Activated CD8-positive, alpha-beta memory T cell treated with anti-CD3 and anti-CD28 coated beads for 36 hours (primary cell): ENCODE results near the gene GRHL3. TPM values are rescaled to one million over a fixed set of nuclear protein-coding genes. Genes with fewer than 3 reads are reported as not detected.

ENCODE experiments used
- CTCF ChIA-PET: fragments of 350-600 bp; sonication (Branson Sonifier 250); formaldehyde crosslinking; loops from one replicate; lab custom pipeline; 2021; ENCODE audit warnings: antibody characterized with exemption; lab: Charles Lee
- POLR2A ChIA-PET: fragments of 350-600 bp; sonication (Branson Sonifier 250); formaldehyde crosslinking; loops from one replicate; lab custom pipeline; 2021; ENCODE audit warnings: antibody characterized with exemption; lab: Charles Lee
- total RNA-seq, 2 experiments: library from RNA; stranded (reverse); gene quantifications; one replicate each; pipeline ENCODE4 v1.2.3, GENCODE V29; 2021

GRHL3 gene
- total RNA-seq, 2 experiments from 2014 or later, result not detected

- ChIA-PET POLR2A (no interaction called here), CTCF (no interaction called here)
Measured at GRCh38 chr1:24329331-24329730, 10.2 kb downstream of the GRHL3 start.

DNA sequence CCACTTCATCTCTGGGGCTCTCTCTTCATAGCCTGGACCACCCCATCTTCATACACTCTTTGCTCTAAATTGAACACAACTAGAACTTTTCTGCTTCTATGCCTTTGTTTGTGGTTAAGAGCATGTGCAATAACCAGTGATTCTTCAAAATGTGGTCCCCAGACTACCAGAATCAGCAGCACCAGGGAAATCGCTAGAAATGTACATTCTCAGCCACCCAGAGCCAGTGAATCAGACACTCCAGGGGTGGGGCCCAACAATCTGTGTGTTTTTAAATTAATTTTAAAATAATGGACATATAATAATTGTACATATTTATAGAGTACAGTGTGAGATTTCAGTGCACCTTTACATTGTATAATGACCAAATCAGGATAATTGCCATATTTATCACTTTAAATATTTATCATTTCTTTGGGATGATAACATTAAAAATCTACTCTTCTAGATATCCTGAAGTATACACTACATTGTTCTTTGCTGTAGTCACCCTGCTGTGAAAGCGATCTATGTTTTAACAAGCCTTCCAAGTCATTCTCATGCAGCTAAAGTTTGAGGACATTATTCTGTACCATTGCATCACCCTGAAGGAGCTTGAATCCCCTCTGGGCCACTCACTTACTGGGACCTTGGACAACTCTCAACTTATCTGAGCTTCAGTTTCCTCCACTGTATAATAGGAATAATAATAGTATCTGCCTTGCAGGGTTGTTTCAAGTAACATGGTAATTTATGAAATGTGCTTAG is 10.8 kb downstream of the GRHL3 start:
- ChIA-PET POLR2A (no interaction called here), CTCF (interaction anchor here (1.2 kb wide), 1 partner anchor 8 kb away, joined by 4 read pairs; no protein-coding TSS in a partner anchor)

DNA sequence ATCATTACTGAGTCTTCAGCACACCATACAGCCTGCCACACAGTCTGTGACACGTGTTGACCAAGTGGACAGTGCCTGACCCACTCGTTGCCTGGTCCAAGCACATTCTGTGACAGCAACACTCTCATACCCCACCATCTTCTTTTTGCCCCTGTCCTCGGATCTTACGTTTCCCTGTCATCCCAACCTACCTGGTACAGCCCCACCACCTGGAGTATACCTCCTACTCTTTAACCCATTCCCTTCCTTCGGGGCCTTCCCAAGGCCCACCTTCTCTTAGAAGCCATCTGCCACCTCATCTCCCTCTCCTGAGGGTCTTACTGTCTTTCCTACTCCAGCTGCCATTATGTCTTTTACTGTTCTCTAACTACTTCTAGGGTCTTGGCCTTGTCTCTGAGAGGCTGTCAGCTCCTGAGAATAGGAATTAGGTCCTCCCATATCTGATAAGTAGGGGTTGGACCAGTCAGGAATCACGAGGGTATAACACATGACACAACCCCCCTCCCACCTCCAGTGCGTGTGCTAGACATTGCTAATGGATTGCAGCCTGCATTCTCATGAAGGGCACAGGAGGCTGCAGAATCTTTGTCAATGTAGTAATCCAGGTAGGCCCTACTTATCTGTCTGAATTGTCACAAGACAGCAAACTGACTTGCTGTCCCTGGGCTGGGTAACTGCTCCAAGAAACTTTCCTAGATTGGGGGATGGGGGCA is 13.0 kb downstream of the GRHL3 start:
- ChIA-PET CTCF (no interaction called here), POLR2A (no interaction called here)

- POLR2A ChIA-PET, result no interaction called here
Measured at GRCh38 chr1:24336075-24336474, 16.9 kb downstream of the GRHL3 start.

DNA sequence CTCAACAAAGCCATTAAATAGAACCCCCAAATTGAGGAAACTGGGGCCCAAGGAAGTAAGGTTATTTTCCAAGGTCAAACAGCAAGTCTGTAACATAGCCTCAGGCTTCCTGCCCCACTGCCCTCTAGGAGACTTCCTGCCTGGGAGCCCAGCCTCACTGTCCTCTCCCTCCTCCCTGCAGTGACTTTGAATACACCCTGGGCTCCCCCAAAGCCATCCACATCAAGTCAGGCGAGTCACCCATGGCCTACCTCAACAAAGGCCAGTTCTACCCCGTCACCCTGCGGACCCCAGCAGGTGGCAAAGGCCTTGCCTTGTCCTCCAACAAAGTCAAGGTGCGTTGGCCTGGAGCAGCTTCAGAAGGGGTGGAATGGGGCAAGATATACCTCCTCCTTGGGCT is 18.3 kb downstream of the GRHL3 start:
- ChIA-PET POLR2A (no interaction called here), CTCF (no interaction called here)

More at GRCh38 chr1:24336075-24336474, 16.9 kb downstream of the GRHL3 start:
- CTCF ChIA-PET, result interaction anchor here (1.1 kb wide), 1 partner anchor 14 kb away, joined by 3 read pairs; no protein-coding TSS in a partner anchor

DNA sequence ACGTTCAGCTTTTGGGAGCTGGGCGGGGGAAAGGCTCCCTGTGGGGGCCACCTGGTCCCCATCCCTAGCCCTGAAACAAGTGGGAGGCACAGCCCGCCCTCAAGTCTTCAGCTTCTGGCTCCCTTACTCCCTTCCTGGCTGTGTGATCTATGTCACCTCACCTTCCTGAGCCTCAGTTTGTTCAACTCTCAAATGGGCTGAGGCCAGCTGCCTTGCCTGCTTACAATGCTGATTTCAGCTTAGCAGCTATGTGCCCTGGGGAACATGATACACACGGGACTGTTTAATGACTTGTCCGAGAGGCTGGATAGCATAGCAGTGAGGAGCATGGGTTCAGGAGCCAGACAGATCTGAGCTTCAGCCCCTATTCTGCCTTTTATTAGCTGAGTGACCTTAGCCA is 19.3 kb downstream of the GRHL3 start:
- POLR2A ChIA-PET, result no interaction called here
- CTCF ChIA-PET, result interaction anchor here (0.6 to 1.1 kb wide), 2 partner anchors 72 to 136 kb away, joined by 3 read pairs; no protein-coding TSS in a partner anchor

GRCh38 chr1:24339996-24340395 is 20.8 kb downstream of the GRHL3 start:
- CTCF ChIA-PET, result no interaction called here

GRCh38 chr1:24340770-24341169 is 21.6 kb downstream of the GRHL3 start:
- POLR2A ChIA-PET, result no interaction called here
- CTCF ChIA-PET, result no interaction called here

More at GRCh38 chr1:24339996-24340395, 20.8 kb downstream of the GRHL3 start:
- POLR2A ChIA-PET, result no interaction called here

GRCh38 chr1:24341260-24341659 is 22.1 kb downstream of the GRHL3 start:
- ChIA-PET CTCF (interaction anchor here (1.0 kb wide), 1 partner anchor 142 kb away, joined by 3 read pairs; no protein-coding TSS in a partner anchor), POLR2A (no interaction called here)

GRCh38 chr1:24343412-24344089 is 24.4 kb downstream of the GRHL3 start:
- ChIA-PET POLR2A (no interaction called here), CTCF (no interaction called here)

DNA sequence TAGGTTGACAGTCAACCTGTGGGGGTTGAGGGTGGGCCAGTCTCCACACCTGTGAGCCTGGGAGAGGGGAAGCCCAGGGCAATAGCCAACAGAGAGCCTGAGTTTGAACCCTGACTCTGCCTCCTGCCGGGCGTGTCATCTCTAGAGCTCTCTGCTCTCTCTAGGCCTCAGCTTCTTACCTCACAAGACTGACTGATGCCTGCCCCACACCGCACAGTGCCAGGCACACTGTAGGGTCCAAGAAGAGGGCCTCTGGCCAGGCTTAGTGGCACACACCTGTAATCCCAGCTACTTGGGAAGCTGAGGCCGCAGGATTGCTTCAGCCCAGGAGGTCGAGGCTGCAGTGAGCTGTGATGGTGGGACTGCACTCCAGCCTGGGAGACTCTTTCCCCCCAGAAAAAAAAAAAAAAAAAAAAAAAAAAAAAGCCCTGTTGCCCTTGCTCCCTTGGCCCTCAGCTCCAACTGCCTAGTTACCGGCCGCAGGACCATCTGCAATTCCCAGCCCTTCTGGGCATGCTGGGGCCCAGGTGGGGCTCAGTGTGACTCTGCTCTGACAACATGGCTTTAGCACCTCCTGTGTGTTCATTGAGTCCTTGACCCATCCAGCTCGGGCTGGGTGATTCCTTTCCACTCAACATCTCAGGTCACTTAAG is 25.1 kb downstream of the GRHL3 start:
- CTCF ChIA-PET, result interaction anchor here (0.6 to 0.7 kb wide), 3 partner anchors 26 to 437 kb away, joined by 3 to 4 read pairs (median 3); no protein-coding TSS in a partner anchor
- POLR2A ChIA-PET, result no interaction called here

- POLR2A ChIA-PET, result no interaction called here
- CTCF ChIA-PET, result no interaction called here
Measured at GRCh38 chr1:24345334-24345733, 26.2 kb downstream of the GRHL3 start.

DNA sequence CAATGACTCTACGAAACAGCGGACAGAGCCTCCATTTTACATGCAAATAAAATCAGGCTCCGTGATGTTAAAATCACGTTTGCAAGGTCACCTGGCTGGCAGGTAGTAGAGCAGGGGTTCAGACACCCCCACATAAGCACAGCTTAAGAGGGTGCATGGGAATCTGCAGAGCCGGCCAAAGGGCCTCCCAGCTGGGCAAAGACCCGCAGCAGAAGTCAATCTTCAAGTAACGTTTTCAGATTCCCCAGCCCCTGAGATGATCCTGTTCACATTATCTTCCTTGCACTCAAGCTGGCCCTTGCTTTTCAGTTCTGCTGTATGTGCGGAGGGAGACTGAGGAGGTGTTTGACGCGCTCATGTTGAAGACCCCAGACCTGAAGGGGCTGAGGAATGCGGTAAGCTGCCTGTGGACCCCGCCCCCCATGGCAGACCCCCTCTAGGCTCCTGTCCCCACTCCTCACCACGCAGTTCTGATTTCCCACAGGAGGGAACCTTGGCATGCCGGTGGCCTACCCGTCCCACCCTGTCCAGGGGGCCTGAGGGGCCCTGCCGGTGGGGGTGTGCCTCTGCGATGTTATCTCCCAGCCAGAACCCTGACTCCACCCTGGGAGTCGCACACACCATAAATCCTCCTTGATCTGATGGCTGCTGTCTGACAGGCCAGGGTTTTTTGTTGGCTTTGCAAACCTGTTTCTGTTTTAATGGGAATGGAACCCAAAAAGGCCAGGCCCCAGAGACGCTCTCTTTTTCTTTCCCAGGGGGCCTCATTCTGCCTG is 28.2 kb downstream of the GRHL3 start:
- CTCF ChIA-PET, result no interaction called here
- POLR2A ChIA-PET, result no interaction called here

DNA sequence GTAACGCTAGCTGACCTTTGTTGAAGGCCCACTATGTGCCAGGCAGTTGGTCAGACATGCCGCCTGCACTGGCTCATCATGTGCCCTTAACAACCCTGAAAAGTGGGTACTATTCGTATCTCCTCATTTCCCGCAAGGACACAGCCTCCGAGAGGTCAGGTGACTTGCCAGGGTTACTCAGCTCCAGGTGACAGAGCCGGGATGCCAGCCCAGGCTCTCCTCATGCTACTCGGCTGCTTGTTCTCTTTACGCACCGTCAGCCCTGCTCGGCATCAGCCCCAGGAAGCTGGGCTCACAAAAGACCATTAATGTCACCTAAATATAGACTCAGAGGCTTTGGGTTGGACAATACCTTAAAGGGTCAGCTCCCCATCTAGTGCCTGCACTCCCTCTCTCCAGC is 29.0 kb downstream of the GRHL3 start:
- POLR2A ChIA-PET, result no interaction called here
- CTCF ChIA-PET, result no interaction called here

- CTCF ChIA-PET, result interaction anchor here (1.0 kb wide), 1 partner anchor 15 kb away, joined by 3 read pairs; no protein-coding TSS in a partner anchor
- POLR2A ChIA-PET, result no interaction called here
Measured at GRCh38 chr1:24349891-24350290, 30.7 kb downstream of the GRHL3 start.

DNA sequence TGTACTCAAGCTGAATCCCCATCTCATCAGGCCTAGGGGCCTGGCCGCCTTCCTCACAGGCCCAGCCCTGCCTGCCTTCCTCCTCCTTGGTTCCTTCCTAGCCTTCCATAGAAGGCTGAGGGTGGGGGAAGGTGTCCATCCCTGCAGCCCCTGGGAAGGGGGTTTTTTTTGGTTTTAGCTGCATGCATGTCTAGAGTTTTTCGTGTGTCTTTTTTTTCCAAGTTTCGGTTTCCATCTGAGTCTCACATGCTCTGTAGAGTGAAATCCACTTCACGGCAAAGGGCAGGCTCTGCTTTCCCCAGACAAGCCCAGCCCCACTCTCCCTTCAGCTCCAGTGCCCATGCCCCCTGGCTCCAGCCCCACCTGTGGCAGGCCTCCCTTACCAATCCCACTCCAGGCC is 32.1 kb downstream of the GRHL3 start:
- POLR2A ChIA-PET, result interaction anchor here (0.6 kb wide), 1 partner anchor 1637 kb away, joined by 6 read pairs; no protein-coding TSS in a partner anchor
- CTCF ChIA-PET, result interaction anchor here (1.0 to 1.6 kb wide), 2 partner anchors 151 to 201 kb away, joined by 3 to 4 read pairs; no protein-coding TSS in a partner anchor

DNA sequence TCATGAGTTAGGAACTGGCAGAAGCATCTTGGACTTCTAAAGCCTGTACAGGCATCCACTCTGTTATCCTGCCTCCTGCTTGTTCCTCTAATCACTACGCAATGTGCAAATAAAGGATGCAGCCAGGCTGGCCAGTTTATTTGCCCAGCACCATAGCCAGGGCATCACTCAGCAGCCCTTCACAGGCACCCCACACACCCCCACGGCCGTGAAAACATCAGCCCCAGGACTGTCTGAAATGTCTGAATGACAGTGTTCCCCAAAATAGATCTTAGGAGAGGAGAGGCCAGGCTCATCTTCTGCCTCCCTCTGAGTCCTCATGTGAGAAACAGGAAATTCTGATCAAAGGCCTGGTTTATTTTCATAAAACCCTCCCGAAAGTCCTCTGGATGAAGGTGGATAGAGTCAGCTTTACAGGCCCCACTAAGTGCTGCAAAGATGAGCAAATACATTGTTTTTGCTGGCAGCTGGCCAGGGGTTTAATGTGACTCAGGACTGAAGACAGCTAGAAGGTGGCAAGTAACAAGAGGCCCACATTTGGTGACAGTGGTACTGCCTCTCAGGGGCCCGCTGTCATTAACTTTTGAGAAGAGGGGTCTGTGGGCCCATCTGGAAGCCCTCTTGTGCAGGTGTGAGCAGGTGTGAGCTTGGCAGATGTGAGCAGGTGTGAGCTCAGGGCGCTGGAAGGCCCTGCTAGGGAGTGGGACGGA is 32.9 kb downstream of the GRHL3 start:
- POLR2A ChIA-PET, result interaction anchor here (0.6 kb wide), 1 partner anchor 1636 kb away, joined by 6 read pairs; no protein-coding TSS in a partner anchor
- CTCF ChIA-PET, result interaction anchor here (1.6 kb wide), 1 partner anchor 152 kb away, joined by 4 read pairs; no protein-coding TSS in a partner anchor
